Posterior cingulate gyrus (tissue), 11 donors: ENCODE measurements around the gene DNAJC13.

Experiments used
- DNase-seq, 10 donors: peaks; one replicate each; pipeline versions ENCODE4 v3.0.0 to v3.0.0-alpha.2; 2020 to 2021; ENCODE audit warnings: mixed read lengths in 3 of 10
- intact Hi-C: fragments of 100-400 bp; cut with DNase I; formaldehyde crosslinking; loops from one replicate; pipeline ENCODE4 v1.15.1; 2023

Gene DNAJC13

DNA sequence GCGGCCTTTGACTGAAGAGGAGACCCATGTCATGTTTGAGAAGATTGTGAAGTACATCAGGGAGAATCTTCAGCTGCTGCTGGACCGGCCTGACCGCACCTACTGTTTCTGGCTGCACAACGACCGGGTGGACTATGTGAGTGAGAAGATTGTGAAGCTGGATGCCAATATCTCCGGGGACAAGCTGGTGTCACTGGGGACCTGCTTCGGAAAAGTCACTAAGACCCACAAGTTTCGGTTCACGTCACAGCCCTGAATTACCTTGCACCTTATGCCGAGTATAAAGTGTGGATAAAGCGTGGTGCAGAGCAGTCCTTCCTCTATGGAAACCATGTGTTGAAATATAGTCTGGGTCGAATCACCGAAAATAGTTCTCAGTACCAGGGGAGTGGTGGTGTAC is 16.0 kb upstream of the DNAJC13 start:
- DNase-seq, result no peak
- intact Hi-C loops, result no loop called here

GRCh38 chr3:132404276-132404675 is 13.0 kb upstream of the DNAJC13 start:
- intact Hi-C loops, result no loop called here
- no peak for DNase-seq

DNA sequence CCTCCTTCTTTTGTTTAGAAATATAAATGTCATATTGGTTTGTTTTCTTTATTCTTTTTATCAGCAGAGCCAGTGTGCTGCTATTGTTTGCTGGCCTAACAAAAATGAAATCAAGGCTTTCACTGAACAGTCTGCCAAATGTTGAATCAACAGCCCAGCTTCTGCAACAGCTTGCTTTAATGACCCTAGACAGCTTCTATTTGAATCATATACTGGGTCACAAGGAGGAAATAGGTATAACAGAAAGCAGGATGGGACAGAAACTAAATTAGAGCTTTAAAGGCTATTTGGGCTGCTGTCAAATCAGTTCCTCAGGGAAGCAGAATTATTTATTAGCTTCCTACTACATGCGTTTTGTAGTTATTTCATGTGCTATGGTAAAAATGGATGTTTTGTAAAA is 12.1 kb upstream of the DNAJC13 start:
- DNase-seq, result no peak
- intact Hi-C loops, result no loop called here

- no peak for DNase-seq
- intact Hi-C loops, result no loop called here
Measured at GRCh38 chr3:132405609-132406299, 11.5 kb upstream of the DNAJC13 start.

- no peak for DNase-seq
- intact Hi-C loops, result no loop called here
Measured at GRCh38 chr3:132406587-132406986, 10.7 kb upstream of the DNAJC13 start.

DNA sequence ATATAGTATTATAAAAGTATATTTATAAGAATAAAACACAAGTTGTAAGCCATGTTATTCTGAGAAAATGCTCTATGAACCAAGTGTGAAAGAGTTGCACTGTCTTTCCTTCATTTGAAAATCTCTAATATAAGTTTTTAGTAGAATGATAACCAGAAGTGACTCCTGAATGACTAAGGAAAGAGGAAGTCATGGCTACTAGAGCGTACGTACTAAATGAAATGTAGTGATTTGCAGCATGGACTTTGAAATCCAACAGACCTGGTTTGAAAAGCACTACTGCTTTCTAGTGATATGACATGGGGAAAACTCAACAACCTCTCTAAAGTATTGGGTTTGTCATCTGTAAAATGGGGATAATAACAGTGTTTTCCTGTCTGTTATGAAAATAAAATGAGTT is 10.3 kb upstream of the DNAJC13 start:
- DNase-seq, result no peak
- intact Hi-C loops, result no loop called here

GRCh38 chr3:132414841-132415240 is 2.5 kb upstream of the DNAJC13 start:
- intact Hi-C loops, result no loop called here
- no peak for DNase-seq

- intact Hi-C loops, result no loop called here
- DNase-seq, result no peak
Measured at GRCh38 chr3:132416161-132416560, 1.1 kb upstream of the DNAJC13 start.

- peak in 4 of 10 donors; percentile 17 to 36 (median 27) for DNase-seq
- intact Hi-C loops, result no loop called here
Measured at GRCh38 chr3:132417695-132418411, 551 bp downstream of the DNAJC13 start.

- intact Hi-C loops, result no loop called here
- no peak for DNase-seq
Measured at GRCh38 chr3:132418916-132419315, 1.6 kb downstream of the DNAJC13 start.

DNA sequence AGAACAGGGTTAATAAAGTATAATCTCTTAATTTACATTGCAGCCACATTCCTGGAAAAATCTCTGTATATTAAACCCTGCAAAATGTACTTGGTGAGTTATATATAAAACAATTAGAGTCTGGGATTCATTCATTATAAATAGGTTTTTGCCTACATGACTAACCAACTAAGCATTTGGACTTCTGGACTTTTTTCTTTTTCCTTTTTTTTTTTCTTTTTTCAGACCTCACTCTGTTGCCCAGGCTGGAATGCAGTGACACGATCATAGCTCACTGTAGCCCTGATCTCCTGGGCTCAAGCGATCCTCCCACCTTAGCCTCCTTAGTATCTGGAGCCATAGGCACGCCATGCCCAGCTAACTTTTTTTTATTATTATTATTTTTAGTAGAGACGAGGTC is 4.5 kb downstream of the DNAJC13 start:
- DNase-seq, result no peak
- intact Hi-C loops, result no loop called here

- no peak for DNase-seq
- intact Hi-C loops, result no loop called here
Measured at GRCh38 chr3:132422531-132422930, 5.2 kb downstream of the DNAJC13 start.

DNA sequence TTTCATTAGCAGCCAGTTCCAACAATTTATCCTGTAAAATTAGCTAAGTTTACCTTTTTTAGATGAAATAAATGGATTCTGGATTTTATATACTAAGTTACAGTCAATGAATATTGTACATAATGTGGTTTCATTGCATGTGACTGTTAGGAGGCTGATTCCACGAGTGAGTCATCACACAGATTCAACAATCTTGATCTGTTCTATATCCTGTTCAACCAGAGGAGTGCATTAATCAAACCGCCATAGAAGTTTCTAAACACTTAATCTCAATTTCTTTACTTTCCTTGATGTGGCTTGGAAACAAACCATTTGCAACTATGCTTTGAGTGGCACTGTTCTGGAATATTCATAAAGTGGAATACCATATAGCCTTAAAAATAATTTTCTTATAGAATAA is 15.3 kb downstream of the DNAJC13 start:
- intact Hi-C loops, result no loop called here
- no peak for DNase-seq

GRCh38 chr3:132433121-132433520 is 15.8 kb downstream of the DNAJC13 start:
- intact Hi-C loops, result no loop called here
- no peak for DNase-seq

DNA sequence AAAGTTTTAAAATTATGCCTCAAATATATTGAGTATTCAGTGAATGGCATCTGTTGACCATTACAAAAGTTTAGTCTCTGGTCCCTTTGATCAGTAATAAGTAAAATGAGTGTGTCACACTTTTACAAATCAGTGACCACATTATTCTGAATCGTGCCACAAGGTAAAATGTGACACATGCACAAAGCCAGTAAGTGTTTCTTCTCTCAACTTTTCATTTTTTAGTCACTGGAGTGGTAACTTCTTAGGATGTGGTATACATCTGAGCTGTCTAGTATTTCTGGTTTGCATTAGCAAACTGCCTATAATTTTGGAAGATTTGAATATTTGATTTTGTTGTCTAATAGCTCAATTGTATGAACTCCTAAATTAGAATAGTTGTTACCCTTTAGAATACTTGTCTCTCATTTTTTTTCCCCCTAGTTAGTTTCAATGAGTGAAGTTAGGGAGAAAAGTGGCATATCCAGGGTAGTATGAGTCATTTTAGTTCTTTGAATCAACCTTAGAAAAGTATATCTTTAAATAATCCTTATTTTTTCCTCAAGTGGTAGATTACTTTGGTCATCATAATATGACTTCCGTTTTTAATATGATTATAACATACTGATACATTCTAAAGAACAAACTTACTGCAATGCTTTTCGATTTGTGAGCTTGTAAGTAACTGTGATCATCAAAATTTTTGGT is 18.1 kb downstream of the DNAJC13 start:
- intact Hi-C loops, result no loop called here
- no peak for DNase-seq

DNA sequence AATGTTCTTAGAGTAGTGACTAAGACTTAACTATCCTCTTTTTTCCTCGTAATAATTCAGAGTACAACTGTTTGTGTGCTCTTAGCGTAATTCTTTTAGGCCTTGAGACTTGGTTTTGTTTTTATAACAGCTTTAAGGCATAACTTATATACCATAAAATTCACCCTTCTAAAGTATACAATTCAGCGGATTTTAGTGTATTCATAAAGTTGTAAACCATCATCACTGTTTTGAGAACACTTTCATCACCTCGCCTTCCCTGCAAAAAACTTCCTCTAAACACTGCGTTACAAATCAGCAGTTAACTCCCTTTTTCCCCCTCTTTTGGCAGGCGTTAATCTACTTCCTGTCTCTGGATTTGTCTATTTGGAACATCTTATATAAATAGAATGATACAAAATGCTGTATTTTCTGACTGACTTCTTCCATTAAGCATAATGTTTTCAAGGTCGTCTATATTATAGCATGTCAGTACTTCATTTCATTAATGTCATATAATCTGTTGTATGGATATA is 18.7 kb downstream of the DNAJC13 start:
- DNase-seq, result no peak
- intact Hi-C loops, result no loop called here

DNA sequence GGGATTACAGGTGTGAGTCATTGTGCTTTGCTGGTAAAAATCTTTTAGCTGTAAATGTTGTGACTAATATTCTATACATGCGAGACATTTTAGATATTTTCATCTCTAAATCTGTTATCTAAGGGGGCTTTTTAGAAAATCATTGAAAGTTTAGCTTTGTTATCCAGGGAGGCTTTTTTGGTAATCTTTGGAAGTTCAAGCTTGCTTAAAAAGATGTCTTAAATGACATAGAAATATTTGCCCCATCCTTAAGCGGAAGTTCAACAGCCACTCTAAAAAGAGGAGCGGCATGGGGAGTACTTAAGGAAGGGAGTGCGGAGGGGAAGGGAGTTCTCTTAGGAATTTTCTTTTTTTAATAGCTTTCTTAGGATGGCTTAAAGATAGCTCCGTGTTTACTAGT is 26.1 kb downstream of the DNAJC13 start:
- intact Hi-C loops, result no loop called here

GRCh38 chr3:132444383-132444782 is 27.1 kb downstream of the DNAJC13 start:
- intact Hi-C loops, result no loop called here
- DNase-seq, result no peak

More for the DNA sequence above, 26.1 kb downstream of the DNAJC13 start:
- no peak for DNase-seq

- intact Hi-C loops, result no loop called here
- DNase-seq, result no peak
Measured at GRCh38 chr3:132445817-132446216, 28.5 kb downstream of the DNAJC13 start.

DNA sequence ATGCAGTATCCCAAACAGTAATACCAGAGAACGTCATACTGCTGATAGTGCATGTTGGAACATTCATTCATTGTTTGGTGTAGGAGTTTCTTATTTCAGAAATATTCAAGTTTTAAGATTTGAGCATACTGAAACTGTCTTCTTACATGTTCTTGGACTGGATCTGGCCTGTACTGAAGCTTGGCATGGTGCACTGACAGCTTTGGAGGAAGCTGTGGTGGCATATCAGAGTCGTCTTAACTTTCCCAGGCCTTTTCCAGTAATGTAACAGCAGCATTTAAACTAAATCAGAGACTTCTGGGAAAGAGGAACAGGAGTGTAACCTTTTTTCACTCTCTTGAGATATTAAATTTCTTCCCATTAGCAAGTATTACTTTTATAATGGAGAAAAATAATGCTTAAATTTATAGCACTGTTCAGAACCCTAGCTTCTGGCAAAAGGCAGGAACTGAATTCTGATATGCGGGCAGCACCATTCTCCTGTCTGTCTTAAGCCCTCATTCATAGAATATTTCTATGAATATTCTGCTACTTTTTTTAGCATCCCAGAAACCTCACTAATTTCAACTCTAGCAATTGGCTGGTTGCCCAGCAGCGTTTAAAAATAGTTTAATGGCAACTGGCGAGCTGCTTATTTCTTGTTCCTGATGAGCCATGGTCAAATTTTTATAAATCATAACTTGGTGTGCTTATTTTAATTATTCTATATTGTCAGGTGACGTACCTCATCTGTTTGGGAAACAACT is 31.1 kb downstream of the DNAJC13 start:
- no peak for DNase-seq
- intact Hi-C loops, result no loop called here

- DNase-seq, result no peak
- intact Hi-C loops, result no loop called here
Measured at GRCh38 chr3:132456136-132456535, 38.8 kb downstream of the DNAJC13 start.
